Right lung (tissue), 5 donors: ENCODE data around the gene SYDE2. TPM values are rescaled to one million over a fixed set of nuclear protein-coding genes. Genes with fewer than 3 reads are reported as not detected.
"Not testable (repeated sequence)": the region's sequence is repeated elsewhere in the genome, so short reads cannot be mapped to it uniquely, and the experiment has no call there.

Experiments
- DNase-seq, 2 donors: peaks; one replicate each; pipeline ENCODE4 v3.0.0-alpha.2; 2013
- polyA plus RNA-seq, 5 donors: library from polyadenylated mRNA; unstranded; fragments of 120-200 nt; gene quantifications; one replicate each; pipeline versions ENCODE4 v1.2.1 to v1.2.3, GENCODE V29; 2013; ENCODE audit warnings: inconsistent platforms in 1 of 5, low replicate concordance in 1 of 5; ENCODE audit not compliant: insufficient read length in 5 of 5, insufficient read depth in 1 of 5

The SYDE2 gene
- polyA plus RNA-seq, 5 donors = 6.2 to 15.4 (median 13.6) TPM

DNA sequence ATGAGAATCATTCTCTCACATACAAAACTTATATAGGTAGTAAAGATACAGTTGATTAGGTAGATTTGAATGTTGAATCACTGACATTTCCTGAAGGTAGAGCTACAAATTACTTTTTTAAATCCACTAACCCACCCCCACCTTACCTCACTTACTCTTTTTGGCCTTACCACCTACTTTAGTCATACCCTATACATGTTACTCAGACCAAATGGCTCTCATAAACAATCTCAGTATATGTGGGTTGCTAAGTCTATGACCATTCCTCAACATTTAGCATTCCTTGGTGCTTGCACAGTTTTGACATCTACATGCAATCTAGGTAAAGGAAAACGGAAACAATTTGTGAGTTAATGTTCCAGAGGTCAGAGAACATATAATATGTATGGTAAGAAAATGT is 26.3 kb downstream of the SYDE2 start:
- no peak for DNase-seq

DNA sequence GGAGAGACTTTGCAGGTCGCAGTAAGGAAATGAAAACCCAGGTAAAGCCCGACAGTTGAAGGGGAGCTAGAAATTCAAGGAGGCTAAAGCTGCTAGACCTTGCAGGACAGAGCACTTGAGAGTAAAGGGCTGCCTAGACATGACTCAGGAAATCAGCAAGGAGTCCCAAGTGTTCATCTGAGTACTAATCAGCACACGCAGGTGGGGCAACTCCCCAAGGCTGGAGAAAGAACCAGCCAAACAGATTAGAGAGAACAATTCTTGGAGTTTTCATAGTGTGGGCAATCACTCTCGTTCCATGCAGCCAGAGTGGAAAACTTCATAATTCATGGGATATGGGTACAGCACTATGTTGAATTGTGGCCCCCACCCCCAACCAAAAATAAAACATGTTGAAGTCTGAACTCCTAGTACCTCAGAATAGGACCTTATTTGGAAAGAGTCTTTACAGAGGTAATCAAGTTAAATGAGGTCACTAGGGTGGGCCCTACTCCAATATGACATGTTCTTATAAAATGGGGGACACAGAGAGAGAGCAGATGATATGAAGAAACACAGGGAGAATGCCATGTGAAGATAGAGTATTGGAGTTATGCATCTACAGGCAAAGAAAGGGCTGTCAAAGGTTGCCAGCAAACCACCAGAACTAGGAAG is 28.0 kb downstream of the SYDE2 start:
- no peak for DNase-seq

DNA sequence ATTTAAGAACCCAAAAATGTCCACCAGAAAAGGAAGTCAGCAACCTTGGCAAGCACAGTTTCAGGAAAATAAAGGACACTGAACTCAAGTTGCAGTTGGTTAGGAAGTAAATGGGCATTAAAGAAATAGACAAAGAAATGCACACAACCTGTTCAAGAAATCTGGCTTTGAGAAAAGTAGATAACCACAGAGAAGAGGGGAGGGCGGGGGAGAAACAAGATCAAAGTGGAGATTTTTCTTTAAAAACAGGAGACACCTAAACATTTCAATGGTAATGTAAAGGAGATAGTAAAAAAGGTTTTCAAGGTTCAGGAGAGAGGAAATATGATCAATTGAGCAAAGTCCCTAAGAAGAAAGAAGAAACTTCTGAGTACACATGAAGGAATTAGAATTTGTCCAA is 29.1 kb downstream of the SYDE2 start:
- no peak for DNase-seq

GRCh38 chr1:85168884-85169283 is 31.9 kb downstream of the SYDE2 start:
- no peak for DNase-seq

- DNase-seq = peak; percentile 55 to 62
Measured at GRCh38 chr1:85166351-85166750, 34.5 kb downstream of the SYDE2 start.

- no peak for DNase-seq
Measured at GRCh38 chr1:85158910-85159309, 41.9 kb downstream of the SYDE2 start.

- DNase-seq = no peak
Measured at GRCh38 chr1:85157436-85157835, 43.4 kb downstream of the SYDE2 start.

DNA sequence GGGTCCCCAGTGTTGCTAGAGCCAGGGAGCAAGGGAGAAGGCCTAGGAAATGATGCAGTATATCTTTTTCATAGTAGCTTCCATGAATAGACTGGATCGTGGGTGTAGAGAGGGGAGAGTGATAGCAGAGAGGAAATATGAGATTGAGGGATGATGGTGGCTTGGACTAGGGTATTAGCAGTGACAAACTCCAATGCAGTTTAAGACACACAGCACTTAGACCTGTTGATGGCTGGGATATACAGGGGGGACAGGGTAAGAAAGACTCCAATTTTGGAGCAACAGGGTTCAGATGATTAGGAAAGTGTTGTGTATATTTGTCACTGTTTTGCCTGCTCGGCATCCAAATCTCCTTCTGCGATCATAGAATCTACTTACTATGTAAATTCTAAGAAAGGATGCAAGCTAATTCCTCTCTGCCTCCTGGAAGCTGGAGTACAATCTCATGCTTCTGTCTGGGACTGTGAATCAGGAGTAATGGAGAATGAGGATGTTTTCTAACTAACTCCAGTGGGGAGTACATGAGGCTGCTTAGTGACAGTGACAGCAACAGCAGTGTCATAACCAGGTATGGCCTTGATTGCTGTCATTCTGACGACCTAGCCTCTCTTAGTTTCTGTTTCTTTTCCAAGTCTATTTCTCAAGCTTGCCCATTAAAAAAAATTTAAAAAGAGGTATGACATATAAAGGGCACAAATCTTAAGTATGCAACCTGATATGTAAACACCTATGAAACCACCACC is 47.5 kb downstream of the SYDE2 start:
- no peak for DNase-seq

GRCh38 chr1:85151446-85151845 is 49.4 kb downstream of the SYDE2 start:
- DNase-seq = no peak

DNA sequence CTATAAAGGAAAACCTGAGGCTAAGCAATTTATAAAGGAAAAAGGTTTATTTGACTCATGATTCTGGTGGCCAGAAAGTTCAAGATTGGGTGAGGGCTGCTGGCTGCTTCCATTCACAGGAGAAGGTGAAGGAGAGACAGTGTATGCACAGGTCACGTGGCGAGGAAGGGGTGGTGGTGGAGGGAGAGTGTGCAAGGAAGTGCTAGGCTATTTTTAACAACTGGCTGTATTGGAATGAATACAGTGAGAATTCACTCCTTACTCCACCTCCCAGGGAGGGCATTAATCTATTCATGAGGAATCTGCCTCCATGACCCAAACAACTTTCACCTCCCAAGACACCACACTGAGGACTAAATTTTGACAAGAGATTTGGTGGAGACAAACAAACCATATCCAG is 51.0 kb downstream of the SYDE2 start:
- no peak for DNase-seq

- no peak for DNase-seq
Measured at GRCh38 chr1:85148524-85149250, 52.1 kb downstream of the SYDE2 start.

- DNase-seq = no peak
Measured at GRCh38 chr1:85146972-85147359, 53.9 kb downstream of the SYDE2 start.

DNA sequence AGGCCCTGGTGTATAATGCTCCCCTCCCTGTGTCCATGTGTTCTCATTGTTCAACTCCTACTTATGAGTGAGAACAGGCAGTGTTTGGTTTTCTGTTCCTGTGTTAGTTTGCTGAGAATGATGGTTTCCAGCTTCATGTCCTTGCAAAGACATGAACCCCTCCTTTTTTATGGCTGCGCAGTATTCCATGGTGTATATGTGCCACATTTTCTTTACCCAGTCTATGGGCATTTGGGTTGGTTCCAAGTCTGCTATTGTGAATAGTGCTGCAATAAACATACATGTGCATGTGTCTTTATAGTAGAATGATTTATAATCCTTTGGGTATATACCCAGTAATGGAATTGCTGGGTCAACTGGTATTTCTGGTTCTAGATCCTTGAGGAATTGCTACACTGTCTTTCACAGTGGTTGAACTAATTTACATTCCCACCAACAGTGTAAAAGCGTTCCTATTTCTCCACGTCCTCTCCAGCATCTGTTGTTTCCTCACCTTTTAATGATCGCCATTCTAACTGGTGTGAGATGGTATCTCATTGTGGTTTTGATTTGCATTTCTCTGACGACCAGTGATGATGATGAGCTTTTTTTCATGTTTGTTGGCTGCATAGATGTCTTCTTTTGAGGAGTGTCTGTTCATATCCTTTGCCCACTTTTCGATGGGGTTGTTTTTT is 54.4 kb downstream of the SYDE2 start:
- not testable (repeated sequence) for DNase-seq

DNA sequence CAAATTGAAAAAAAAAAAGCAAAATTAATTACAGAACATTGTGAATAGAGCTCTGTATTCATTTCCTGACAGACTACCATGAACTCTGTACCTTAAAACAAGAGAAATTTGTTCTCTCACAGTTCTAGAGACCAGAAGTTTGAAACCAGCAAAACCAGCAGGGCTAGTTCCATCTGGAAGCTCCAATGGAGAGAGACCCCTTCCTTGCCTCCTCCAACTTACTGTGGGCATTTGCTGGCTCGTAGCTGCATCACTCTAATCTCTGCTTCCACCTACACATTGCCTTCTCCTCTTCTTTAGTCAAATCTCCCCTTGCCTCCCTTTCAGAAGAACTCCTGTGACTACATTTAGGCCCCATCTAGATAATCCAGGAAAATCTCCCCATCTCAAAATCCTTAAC is 56.5 kb downstream of the SYDE2 start:
- no peak for DNase-seq

DNA sequence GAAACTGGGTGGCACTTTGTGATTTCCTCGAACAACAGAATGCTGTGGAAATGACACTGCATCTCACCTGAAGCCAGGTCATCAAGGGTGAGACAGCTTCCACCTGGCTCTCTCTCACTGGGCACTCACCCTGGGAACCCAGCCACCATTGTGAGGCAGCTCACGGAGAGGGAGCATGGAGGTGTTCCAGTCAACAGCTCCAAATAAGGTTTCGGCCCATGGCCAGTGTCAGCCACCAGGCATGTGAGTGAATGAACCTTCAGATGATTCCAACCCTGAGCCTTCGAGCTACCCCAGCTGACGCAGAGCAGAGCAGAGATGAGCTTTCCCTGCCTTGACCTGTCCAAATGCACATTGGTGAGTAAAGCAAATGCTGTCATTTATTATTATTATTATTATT is 58.1 kb downstream of the SYDE2 start:
- DNase-seq = no peak

DNA sequence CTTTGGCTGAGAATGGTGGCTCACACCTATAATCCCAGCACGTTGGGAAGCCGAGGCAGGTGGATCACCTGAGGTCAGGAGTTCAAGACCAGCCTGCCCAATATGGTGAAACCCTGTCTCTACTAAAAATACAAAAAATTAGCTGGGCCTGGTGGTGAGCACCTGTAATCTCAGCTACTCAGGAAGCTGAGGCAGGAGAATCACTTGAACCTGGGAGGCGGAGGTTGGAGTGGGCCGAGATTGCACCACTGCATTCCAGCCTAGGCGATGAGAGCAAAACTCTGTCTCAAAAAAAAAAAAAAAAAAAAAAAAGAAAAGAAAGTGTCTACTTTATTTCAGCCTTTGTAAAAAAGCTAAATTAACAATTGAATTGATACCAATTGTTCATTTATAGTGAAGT is 62.4 kb downstream of the SYDE2 start:
- DNase-seq = not testable (repeated sequence)

- peak; percentile 63 to 70 for DNase-seq
Measured at GRCh38 chr1:85137660-85138059, 63.2 kb downstream of the SYDE2 start.

- no peak for DNase-seq
Measured at GRCh38 chr1:85135392-85135798, 65.4 kb downstream of the SYDE2 start.

DNA sequence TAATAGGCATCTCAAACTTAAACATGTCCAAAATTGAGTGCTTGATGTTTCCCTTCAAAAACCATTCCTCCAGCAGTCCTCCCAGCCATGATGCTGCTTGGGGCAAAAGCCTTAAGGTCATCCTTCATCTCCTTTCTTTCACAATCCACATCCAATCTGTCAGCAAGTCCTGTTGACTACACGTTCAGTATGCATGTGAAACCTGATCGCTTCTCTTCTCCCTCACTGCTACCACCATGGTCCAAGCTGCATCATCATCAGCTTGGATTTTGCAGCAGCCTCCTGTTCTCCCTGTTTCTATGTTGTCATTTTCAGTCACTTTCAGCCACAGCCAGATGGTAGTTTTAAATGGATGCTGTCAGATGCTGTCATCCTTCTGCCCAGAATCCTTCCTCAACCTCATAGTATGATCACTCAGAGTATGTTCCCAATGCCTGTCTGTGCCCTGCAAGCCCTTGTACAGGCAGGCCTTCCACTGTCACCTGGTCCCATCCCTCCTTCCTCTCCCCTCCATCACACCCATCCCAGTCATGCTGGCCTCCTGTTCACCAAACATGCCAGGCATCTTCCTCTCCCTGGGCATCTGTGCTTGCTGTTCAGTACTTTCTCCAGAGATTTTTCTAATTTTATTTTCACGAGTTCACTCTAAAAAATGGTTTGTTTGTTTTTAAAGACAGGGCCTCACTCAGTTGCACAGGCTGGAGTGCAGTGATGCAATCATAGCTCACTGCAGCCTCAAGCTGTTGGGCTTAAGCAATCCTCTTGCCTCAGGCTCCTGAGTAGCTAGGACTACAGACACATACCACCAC is 66.0 kb downstream of the SYDE2 start:
- peak; percentile 37 to 42 for DNase-seq

- no peak for DNase-seq
Measured at GRCh38 chr1:85133565-85134159, 67.2 kb downstream of the SYDE2 start.
